ENCODE results near the gene USH2A.
"Not testable (repeated sequence)": the region's sequence is repeated elsewhere in the genome, so short reads cannot be mapped to it uniquely, and the experiment has no call there.

Gene USH2A

GRCh38 chr1:216175714-216176113 lies 247.5 kb downstream of the USH2A start:
- H3K27me3 ChIP-seq (ENCODE audit: insufficient read depth, low read depth, severe bottlenecking): no peaks in the 10 kb centered on the region
- TF ChIP-seq CTCF (IDR thresholded peaks at IDR 0.05; ENCODE audit: low read depth, low read length): peak; percentile 38
- H3K36me3 ChIP-seq: no peaks in the 10 kb centered on the region
- H3K27ac ChIP-seq: no peak overlapping the region
- DNase-seq: peak; percentile 31
- no peaks in the 10 kb centered on the region for H3K9me3 ChIP-seq (ENCODE audit: severe bottlenecking)
- no peak overlapping the region for H3K4me3 ChIP-seq (ENCODE audit: low read depth, low read length)

- no peak overlapping the region for H3K27ac ChIP-seq
- no peak for DNase-seq
- no peaks in the 10 kb centered on the region for H3K36me3 ChIP-seq
- H3K4me3 ChIP-seq (ENCODE audit: low read depth, low read length): no peak overlapping the region
- no peak for TF ChIP-seq CTCF (IDR thresholded peaks at IDR 0.05; ENCODE audit: low read depth, low read length)
- no peaks in the 10 kb centered on the region for H3K9me3 ChIP-seq (ENCODE audit: severe bottlenecking)
- no peaks in the 10 kb centered on the region for H3K27me3 ChIP-seq (ENCODE audit: insufficient read depth, low read depth, severe bottlenecking)
Observed at GRCh38 chr1:216173376-216173995, 249.8 kb downstream of the USH2A start.

- no peak overlapping the region for H3K27ac ChIP-seq
- no peaks in the 10 kb centered on the region for H3K9me3 ChIP-seq (ENCODE audit: severe bottlenecking)
- H3K4me3 ChIP-seq (ENCODE audit: low read depth, low read length): no peak overlapping the region
- no peak for DNase-seq
- H3K36me3 ChIP-seq: no peaks in the 10 kb centered on the region
- TF ChIP-seq CTCF (IDR thresholded peaks at IDR 0.05; ENCODE audit: low read depth, low read length): no peak
- no peaks in the 10 kb centered on the region for H3K27me3 ChIP-seq (ENCODE audit: insufficient read depth, low read depth, severe bottlenecking)
Observed at GRCh38 chr1:216169351-216169750, 253.9 kb downstream of the USH2A start.

GRCh38 chr1:216168546-216168945 lies 254.7 kb downstream of the USH2A start:
- DNase-seq: no peak
- no peak for TF ChIP-seq CTCF (IDR thresholded peaks at IDR 0.05; ENCODE audit: low read depth, low read length)
- no peaks in the 10 kb centered on the region for H3K27me3 ChIP-seq (ENCODE audit: insufficient read depth, low read depth, severe bottlenecking)
- H3K9me3 ChIP-seq (ENCODE audit: severe bottlenecking): no peaks in the 10 kb centered on the region
- H3K36me3 ChIP-seq: no peaks in the 10 kb centered on the region
- no peak overlapping the region for H3K27ac ChIP-seq
- no peak overlapping the region for H3K4me3 ChIP-seq (ENCODE audit: low read depth, low read length)

- no peaks in the 10 kb centered on the region for H3K27me3 ChIP-seq (ENCODE audit: insufficient read depth, low read depth, severe bottlenecking)
- H3K36me3 ChIP-seq: no peaks in the 10 kb centered on the region
- peaks cover 8% of the 10 kb centered on the region for H3K9me3 ChIP-seq (ENCODE audit: severe bottlenecking)
- no peak for TF ChIP-seq CTCF (IDR thresholded peaks at IDR 0.05; ENCODE audit: low read depth, low read length)
- H3K4me3 ChIP-seq (ENCODE audit: low read depth, low read length): no peak overlapping the region
- H3K27ac ChIP-seq: no peak overlapping the region
- DNase-seq: no peak
Observed at GRCh38 chr1:216154063-216154462, 269.2 kb downstream of the USH2A start.

- Histone ChIP-seq H3K27me3 (ENCODE audit: insufficient read depth, low read depth, severe bottlenecking) (no peaks in the 10 kb centered on the region), H3K9me3 (ENCODE audit: severe bottlenecking) (peaks cover 8% of the 10 kb centered on the region), H3K27ac (no peak overlapping the region), H3K4me3 (ENCODE audit: low read depth, low read length) (no peak overlapping the region), H3K36me3 (no peaks in the 10 kb centered on the region)
- no peak for DNase-seq
- no peak for TF ChIP-seq CTCF (IDR thresholded peaks at IDR 0.05; ENCODE audit: low read depth, low read length)
Observed at GRCh38 chr1:216153130-216153529, 270.1 kb downstream of the USH2A start.

GRCh38 chr1:216145451-216146018 lies 277.7 kb downstream of the USH2A start:
- not testable (repeated sequence) for DNase-seq; H3K9me3 ChIP-seq (ENCODE audit: severe bottlenecking); H3K27ac ChIP-seq

More at GRCh38 chr1:216145451-216146018, 277.7 kb downstream of the USH2A start:
- H3K4me3 ChIP-seq (ENCODE audit: low read depth, low read length); H3K27me3 ChIP-seq (ENCODE audit: insufficient read depth, low read depth, severe bottlenecking); H3K36me3 ChIP-seq: not testable (repeated sequence)

All from WERI-Rb-1 (cell line).